Brain pericyte (primary cell): ENCODE data around the gene PPP2R2B.

Experiments used
- DNase-seq: peaks from one replicate; pipeline ENCODE4 v3.0.0-alpha.2; 2012; ENCODE audit warnings: low read depth, low spot score

The PPP2R2B gene

DNA sequence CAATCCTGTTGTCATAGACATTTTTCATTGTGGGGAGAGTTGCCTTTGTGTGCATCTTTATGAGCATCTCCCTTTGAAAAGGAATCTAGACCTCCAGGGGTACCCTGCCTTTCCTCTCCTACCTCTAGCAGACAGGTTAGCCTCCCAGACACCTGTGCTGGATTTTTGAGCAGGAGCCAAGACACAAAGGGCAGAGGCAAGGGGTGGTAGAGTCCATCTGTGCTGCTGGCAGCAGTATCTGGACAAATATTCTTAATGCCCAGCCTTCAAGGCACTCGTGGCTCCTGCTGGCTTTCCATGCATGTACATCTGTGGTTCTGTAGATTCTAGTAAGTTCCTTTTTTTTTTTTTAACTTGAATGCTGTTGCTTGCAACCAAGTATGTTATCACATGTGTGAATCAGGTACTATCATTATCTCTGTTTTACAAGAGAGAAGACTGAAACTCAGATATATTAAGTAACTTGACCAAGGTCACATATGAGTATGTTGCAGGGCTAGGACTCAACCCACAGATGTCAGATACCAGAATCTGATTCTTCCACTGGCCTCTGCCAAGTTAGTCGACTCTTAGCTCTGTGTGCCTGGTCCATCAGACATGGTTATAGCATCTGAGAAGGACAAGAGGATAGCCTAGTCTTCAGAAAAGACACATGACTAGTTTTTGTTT is 329.6 kb downstream of the PPP2R2B start:
- no peak for DNase-seq

DNA sequence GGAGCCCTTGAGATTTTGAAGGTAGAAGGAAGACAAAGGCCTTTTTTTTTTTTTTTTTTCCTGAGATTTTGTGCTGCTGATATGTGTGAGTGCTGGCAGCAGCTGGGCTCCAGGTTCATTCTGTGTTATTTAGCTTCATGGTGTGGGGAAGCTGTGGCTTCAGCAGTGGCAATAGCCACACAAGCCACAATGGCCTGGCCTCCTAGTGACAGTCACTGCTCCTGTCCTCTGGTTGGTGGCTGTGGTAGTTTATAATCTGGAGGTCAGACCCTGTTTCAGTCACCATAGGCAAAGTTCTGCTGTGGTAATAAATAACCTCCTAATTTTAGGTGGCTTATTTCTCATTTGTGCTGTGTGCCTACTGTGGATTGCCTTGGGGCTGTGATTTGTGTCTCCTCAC is 334.3 kb downstream of the PPP2R2B start:
- DNase-seq = no peak

DNA sequence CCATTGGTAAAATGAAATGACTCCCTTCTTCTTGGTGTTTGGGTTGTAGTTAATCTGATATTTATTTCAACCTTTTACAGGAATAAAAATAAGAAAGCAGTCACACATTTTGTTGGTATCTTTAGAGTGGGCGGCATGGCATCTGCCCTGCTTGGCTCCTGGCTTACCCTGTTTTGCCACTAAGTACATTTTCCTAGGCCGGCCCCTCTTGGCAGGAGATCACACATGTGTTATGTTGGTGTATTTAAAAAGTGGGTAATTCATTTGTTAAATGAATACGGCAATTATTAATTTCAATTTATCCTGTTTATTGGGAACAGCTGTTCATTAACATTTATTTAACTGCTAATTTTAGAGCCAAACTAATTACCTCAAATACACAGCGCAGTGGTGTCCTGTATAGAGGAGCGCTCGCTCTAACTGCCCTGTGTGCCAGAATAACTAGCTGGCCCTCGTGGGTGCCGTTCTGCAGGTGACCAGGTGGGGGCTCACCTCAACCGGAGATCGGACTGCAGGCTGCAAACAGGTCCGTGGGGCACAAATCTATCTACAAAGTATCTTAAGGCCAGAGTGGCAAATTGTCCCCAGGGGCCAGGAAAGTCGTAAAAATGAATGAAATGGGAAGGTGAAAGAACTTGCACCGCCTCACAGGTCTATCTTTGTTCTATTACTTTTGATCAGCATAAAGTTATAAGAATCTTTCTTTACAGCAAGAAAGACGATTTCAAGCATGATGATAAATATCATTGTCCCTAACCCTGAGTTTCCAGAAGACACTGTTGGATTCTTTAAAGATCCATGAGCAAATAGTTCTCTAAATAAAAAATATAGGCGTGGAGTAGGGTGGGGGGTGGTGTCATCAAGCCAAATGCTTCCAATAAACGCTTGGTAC is 336.4 kb downstream of the PPP2R2B start:
- no peak for DNase-seq

DNA sequence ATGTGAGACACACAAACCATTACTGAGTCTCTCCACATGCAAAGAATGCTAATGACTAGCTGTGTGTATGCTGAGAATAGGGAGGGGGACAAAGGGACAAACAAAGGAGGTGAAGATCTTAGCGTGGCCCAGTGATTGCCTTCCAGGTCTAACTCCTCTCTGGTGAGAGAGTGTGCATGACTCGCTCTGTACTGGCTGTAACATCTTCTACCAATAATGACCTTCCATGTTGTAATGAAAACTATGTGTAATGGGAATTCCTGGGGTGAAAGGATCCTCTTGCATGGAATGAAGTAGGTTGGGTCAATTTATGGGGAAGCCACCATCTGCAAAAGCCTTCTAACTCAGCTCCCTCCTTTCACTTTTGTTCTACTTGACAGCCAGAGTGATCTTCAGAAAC is 338.1 kb downstream of the PPP2R2B start:
- no peak for DNase-seq

DNA sequence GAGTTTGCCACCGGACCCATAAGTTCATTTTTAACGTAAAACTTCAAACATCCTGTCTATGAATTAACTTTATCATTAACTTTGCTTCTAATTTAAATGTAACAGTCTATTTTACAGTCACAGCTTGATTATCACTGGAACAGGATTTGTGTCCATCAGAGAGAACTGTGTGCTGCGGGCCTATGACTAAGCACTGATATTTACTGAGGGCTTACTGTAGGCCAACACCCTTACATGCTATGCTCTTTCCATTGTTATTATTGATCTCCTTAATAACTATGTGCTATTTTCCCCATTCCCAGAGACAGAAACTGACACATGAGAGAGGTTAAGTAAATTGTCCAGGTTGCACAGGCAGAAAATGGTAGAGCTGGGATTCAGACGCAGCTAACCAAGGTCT is 338.6 kb downstream of the PPP2R2B start:
- no peak for DNase-seq

DNA sequence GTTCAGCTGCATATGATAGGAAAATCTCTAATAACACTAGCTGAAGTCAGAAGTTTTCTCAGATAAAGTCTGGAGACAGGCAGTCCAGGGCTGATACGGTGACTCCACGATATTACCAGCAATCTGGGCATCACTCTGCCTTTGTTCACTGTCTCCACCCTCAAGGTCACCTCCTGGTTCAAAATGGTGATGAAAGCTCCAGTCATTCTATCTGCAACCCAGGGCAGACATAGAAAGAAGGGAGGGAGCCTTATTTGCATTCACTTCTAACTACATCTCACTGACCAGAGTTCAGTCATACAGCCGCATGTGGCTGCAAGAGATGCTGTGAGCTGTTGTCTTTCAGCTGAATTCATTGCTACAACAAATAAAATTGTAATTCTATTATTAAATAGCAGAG is 340.1 kb downstream of the PPP2R2B start:
- DNase-seq = no peak

DNA sequence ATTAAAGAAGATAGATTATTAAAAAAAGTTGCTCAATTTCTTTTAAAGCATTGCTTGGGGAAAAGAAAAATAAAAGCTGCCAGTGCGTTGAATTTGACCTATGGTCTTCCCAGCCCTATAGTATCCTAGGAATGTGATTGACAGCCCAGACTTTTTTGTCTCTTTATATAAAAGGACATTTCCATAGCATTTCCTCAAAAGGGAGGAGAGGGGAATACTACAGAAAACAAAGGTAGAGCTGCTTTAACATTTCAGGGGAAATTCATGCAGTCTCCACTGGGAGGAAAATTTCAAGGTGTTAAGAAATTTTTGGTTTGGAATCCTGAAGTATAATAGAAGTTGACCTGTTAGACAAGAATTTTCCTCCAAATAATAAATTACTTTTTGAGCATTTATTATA is 344.7 kb downstream of the PPP2R2B start:
- DNase-seq = no peak

DNA sequence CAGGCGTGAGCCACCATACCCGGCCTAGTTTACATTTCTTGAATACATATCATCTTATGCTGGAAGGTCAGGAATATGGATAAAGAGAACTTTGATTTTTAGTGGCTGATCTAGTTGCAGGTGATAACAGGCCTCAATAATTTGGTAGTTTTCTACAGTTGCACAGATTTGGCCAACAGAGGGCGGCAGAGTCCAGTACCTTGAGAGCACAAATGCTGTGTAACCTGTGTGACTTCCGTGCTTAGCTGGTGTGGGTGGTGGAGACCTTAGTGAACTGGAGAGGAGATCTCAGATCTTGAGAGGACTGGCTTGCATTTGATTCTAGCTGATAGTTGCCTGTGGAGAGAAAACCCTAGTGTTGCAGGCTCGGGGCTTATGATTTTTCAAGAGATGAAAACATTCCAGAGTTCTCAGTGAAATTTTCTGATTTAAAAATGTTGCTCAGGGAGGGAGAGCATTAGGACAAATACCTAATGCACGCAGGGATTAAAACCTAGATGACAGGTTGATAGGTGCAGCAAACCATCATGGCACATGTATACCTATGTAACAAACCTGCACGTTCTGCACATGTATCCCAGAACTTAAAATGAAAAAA is 345.2 kb downstream of the PPP2R2B start:
- DNase-seq = no peak
